GM18511 (cell line): ENCODE data around the gene SARS1.
A peak's percentile ranks its signal among the peaks of the same experiment; 100 is the strongest.
"Not testable (repeated sequence)": the region's sequence is repeated elsewhere in the genome, so short reads cannot be mapped to it uniquely, and the experiment has no call there.

ENCODE experiments used
- ATAC-seq: cut with Tn5 transposase; IDR thresholded peaks from one replicate; pipeline ENCODE4 v1.9.1; 2021; ENCODE audit warnings: mild to moderate bottlenecking, moderate library complexity; ENCODE audit not compliant: unreplicated experiment

SARS1 gene

DNA sequence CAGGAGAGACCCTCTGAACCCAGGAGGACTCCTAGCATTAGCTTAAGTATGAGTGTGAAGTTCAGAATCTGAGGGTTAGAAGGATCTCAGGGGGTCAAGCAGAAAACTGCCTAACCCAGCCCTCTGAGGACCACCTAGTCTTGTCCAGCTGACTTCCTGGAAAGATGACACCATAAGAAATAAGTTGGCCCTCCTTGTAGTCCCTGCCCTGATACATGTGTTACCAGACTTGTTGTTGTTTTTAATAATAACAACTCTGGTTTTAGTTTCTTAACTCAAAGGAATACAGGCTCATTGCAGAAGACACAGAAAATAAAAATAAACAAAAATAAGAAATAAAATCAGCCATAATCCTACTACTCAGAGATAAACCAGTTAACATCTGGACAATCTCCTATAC is 21.8 kb upstream of the SARS1 start:
- no peak for ATAC-seq

DNA sequence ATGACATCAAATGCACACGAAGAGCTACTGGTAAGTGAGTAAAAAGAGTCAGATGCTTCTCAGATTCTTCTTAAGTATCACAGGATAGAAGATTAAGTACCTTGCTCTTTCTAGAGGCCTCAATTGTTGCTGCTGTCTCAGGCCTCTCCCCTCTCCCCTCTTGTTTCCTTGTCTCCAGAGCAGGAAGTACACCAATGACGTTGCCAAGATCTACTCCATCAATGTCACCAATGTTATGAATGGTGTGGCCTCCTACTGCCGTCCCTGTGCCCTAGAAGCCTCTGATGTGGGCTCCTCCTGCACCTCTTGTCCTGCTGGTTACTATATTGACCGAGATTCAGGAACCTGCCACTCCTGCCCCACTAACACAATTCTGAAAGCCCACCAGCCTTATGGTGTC is 21.3 kb upstream of the SARS1 start:
- no peak for ATAC-seq

GRCh38 chr1:109193653-109194590 is 19.8 kb upstream of the SARS1 start:
- peak; percentile 66 for ATAC-seq

DNA sequence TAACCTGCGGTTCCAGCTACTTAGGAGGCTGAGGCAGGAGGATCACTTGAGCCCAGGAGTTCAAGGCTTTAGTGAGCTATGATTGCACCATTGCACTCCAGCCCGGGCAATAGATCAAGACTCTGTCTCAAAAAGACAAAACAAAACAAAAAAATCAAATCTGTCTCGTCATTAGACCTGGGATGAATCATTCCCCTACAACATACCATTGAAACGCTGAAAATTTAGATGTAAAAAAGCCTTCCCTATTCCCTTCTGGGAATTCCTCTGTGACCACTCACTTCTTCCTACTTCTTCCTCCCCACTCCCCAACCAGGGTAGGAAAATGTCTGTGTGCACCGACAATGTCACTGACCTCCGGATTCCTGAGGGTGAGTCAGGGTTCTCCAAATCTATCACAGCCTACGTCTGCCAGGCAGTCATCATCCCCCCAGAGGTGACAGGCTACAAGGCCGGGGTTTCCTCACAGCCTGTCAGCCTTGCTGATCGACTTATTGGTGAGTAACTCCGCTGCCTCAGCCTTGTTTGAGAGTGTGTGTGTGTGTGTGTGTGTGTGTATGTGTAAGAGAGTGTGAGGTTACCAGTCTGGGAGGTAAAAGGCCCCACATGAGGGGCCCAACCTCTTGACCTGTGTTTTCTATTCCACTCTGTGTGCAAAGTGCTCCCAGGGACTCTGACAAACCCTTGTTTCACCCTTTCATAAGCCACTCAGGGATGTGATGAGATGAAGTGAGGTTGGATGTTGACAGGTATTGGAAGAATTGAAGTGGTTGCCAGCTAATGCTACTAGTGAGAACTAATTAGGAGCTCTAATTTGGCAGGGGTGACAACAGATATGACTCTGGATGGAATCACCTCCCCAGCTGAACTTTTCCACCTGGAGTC is 16.3 kb upstream of the SARS1 start:
- no peak for ATAC-seq

DNA sequence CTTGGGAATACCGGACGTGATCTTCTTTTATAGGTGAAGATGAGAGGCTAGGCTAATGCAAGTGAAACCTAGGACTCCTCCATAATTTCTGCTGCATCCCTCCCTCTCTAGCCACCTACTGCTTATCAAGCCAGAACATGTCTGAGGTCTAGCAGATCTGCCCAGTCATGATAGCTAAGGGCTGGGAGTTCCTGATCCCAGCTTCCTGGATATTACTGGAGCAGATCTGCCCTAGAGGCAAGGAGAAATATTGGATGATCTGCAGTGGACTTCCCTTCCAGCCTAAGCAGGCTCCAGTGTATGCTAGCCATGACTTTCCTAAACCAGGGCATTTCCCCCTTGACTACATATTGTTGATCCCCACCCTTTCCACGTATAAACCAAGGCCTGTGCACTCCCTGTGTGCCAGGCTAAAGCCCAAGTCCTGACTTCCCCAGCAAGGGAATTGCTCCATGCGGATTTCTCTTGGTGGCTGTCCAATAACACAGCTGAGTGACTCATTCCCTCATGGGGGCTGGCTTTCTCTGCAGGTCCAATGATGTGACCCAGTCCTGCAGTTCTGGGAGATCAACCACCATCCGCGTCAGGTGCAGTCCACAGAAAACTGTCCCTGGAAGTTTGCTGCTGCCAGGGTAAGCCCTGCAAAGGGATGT is 15.5 kb upstream of the SARS1 start:
- ATAC-seq: no peak

- no peak for ATAC-seq
Observed at GRCh38 chr1:109198745-109199144, 15.0 kb upstream of the SARS1 start.

DNA sequence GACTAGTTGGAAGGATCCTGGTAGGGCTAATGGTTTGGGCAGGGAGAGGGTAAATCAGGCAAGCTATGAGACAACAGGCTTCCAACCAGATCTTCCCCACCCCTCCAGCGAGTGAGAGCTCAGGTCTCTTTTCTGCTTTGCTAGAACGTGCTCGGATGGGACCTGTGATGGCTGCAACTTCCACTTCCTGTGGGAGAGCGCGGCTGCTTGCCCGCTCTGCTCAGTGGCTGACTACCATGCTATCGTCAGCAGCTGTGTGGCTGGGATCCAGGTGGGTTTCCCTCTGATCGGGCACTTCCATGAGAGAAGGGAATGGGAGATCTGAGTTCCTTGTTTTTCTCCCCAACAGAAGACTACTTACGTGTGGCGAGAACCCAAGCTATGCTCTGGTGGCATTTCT is 14.0 kb upstream of the SARS1 start:
- ATAC-seq: no peak

DNA sequence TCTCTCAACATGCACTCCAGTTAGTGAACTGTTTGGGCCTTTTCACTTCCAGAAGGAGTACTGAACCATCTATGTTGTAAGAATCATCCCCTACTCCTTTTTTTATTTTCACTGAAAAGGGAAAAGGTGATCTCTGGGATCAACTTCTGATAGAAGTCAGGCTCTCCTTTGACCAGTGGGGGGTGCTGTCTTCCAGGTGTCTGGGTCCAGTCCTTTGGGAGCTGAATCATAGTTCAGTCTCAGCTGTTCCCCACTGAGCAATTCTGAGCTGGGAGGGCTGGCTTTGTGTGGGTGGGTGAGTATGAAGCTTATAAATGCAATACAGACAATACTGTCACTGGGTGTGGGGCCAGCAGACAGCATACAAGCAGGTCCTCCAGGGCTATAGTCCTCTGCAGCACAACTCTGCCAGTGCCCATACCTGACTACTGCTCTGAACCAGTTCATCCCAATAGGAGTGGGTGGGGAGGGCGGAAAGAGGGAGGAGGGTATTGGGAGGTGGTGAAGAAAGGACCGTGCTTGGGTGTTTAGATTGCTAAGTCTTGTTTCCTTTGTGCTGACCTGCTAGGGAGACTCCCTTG is 12.5 kb upstream of the SARS1 start:
- no peak for ATAC-seq

- ATAC-seq: no peak
Observed at GRCh38 chr1:109204484-109204883, 9.2 kb upstream of the SARS1 start.

DNA sequence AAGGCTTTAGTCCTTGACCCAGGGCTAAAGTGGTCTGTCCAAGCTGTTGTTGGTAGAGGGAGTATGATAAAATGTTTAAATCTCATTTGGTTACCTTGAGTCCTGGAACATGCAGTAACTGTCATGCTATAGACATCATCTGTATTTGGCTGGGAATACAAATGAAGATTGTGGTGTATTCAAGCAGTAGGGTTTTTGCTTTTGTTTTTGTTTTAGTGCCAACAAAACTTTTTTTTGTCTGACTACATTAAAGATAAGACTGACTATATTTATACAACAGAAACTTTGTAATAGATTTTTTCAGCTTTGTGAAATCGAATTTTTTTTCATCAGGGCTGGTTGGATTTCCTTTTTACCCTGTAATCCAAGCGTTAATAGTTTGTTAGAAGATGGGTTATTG is 7.4 kb upstream of the SARS1 start:
- no peak for ATAC-seq

DNA sequence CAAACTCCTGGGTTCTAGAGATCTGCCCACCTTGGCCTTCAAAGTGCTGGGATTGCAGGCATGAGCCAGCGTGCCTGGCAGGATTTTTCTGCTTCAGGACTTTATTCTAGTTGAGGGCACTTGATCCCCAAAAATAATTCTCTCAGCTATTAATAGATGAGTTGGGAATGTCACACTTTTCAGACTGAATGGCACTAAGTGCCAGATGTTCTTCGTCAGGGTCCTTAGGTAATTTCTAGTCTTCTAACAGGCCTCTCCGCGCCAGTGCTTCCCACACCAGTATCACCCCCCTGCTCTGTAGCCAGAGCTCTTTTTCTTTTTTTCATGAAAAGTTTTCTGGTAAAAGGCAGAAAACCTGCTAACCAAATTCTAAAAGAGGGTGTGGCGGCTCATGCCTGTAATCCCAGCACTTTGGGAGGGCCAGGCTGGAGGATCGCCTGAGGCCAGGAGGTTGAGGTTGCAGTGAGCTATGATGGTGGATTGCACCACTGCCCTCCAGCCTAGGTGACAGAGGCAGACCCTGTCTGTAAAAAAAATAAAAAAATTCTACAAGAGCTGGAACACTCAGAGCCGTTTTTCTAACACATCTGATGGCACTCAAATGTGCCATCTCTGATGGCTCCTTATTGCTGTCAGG is 6.1 kb upstream of the SARS1 start:
- ATAC-seq: no peak

- no peak for ATAC-seq
Observed at GRCh38 chr1:109208394-109208793, 5.3 kb upstream of the SARS1 start.

DNA sequence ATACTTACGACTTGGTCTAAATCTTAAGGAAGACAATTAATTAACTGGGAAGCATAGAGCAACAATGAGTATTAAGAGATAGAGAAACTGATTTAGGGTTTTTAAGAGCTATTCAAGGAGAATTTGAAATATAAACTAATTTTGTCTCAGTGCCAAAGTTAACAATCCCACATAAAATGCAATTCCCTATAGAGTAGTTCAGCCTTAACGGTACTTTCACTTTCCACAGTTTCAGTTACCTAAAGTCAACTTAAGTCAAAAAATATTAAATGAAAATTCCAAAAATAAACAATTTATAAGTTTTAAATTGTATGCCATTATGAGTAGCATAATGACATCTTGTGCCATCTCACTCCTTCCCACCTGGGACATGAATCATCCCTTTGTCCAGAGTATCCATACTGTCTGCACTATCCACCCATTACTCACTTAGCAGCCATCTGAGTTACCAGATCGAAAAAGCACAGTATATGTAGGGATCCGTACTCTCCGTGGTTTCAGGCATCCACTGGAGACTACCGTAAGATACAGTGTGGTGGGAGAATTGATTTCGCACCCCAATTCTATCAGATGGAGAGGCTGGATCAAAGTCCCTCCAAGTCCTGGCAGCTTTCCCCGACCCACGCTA is 4.8 kb upstream of the SARS1 start:
- no peak for ATAC-seq

DNA sequence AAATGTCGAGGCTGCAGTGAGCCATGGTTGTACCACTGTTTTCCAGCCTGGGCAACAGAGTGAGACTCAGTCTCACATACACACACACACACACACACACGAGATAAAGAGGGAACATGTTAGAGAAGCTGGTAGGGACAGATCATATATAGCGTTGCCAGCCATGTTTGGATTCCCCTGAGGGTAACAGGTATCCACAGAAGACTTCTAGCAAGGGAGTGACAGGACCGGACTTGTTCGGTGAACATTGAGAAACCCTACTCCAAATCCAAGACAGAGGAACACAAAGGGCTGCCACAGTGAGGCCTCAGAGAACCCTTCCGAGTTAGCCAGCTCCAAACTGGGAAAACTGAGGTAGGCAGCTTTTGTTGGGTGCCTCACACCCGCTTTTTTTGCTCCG is 3.7 kb upstream of the SARS1 start:
- ATAC-seq: no peak

GRCh38 chr1:109213345-109213823 is 334 bp upstream of the SARS1 start:
- no peak for ATAC-seq

DNA sequence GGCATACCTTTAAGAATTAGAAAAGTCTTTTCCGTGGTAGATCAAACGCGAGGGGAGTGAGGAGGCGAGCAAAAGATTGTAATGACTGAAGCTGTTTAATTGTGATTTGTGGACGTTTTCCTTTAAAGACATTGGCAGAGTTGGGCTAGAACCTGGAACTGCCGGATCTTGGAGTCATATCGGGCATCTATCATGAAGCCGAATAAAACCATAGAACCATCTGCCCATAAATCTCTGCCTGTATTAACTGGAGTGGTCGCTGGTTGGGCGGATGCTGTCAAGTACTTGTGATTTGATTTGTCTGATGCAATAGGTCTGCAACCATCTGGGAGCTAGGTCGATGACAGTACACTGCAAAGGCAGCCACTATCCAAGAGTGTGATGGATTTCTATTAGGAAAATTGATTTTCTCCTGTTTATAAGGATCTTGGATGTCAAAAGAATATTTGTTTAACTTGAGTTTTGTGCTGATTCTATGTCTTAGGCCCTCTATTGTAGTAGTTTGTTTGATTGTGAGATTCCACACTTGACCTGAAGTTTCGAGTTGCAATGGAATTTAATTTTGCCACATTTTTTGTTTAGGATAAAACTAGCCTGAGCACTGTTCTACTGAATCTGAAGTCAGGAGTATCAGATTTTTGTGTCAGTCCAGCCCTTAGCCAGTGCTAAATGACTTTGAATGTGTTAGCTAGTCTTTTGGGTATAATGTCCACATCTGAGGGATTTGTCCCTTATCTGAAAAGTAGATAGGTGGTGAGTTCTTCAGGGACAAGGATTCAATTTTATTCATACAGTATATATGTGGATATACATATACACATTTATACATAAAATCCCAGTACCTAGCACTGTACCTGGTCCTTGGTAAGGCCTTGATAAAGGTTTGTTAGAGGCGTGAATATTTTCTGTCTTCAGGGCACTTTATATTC is 1.2 kb downstream of the SARS1 start:
- ATAC-seq: no peak

DNA sequence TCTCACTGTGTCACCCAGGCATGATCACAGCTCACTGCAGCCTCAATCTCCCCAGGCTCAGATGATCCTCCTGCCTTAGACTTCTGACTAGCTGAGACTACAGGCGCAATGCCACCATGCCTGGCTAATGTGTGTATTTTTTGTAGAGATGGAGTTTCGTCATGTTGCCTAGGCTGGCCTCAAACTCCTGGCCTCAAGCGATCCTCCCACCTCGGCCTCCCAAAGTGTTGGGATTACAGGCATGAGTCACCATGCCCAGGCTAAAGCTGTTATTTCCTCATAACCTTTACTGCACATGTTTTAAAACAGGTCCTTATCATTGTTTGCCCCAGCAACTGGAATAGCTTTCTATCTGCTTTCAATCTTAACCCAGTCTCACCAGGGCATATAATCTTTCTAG is 2.9 kb downstream of the SARS1 start:
- no peak for ATAC-seq

DNA sequence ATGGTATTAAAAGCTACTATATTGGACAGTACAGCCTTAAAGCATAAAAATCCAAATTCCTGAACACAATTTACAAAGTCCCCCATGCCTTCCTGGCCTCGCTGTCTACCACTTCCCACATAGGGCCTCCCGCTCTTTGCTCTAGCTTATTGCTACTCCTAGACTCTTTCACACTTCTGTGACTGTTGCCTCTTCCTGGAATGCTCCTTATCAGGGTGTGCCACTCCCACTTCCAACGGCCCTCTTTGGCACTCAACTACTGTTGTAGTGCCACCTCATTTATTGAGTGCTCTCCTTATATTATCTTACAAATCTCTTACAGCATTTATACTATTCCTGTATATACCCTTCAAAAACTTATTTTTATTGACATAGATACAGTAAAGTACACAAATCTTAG is 4.8 kb downstream of the SARS1 start:
- no peak for ATAC-seq

- not testable (repeated sequence) for ATAC-seq
Observed at GRCh38 chr1:109221201-109221600, 7.5 kb downstream of the SARS1 start.
